Measurements from ENCODE around the gene KAZN.

GRCh38 chr1:15005116-15005515 is 406.6 kb downstream of the KAZN start:
- TF ChIP-seq GATA3 (IDR thresholded peaks at IDR 0.05; ENCODE audit: low read depth, low read length) = no peak
- TF ChIP-seq GATA2 (IDR thresholded peaks at IDR 0.05; ENCODE audit: low read depth, low read length) = no peak

All from SH-SY5Y (cell line).